B cell (primary cell): ENCODE results near the gene OPN1SW. TPM values are rescaled to one million over a fixed set of nuclear protein-coding genes. Genes with fewer than 3 reads are reported as not detected.
A peak's percentile ranks its signal among the peaks of the same experiment; 100 is the strongest.

Experiments
- ATAC-seq: fragments of 200-7000 bp; cut with Tn5 transposase; one replicate; pipeline ENCODE4 v1.10.0; 2021; ENCODE audit warnings: low read depth, mild to moderate bottlenecking, moderate number of reproducible peaks, moderate library complexity
- CTCF ChIA-PET: fragments of 350-600 bp; sonication (Branson Sonifier 250); formaldehyde crosslinking; loops from one replicate; lab custom pipeline; 2021; ENCODE audit warnings: antibody characterized with exemption, inconsistent platforms; lab: Charles Lee
- POLR2A ChIA-PET: fragments of 350-600 bp; sonication (Branson Sonifier 250); formaldehyde crosslinking; loops from one replicate; lab custom pipeline; 2021; ENCODE audit warnings: antibody characterized with exemption; lab: Charles Lee
- DNase-seq: peaks from one replicate; pipeline ENCODE4 v3.0.0; 2013
- H2AFZ ChIP-seq: 2 replicates; pipeline ENCODE4 v1.6.1; 2012; ENCODE audit warnings: mild to moderate bottlenecking, low read depth, low read length; ENCODE audit not compliant: insufficient read depth, poor library complexity, severe bottlenecking
- H3K27ac ChIP-seq, 2 donors: 1 replicate in 1 of 2; 2 replicates in 1 of 2; pipeline ENCODE4 v1.5.1; 2012 to 2013; ENCODE audit warnings: low read length in 2 of 2, mild to moderate bottlenecking in 2 of 2, moderate library complexity in 1 of 2
- H3K27me3 ChIP-seq, 4 experiments: fragments of 200-600 bp in 1 of 4; sonication (generic) in 1 of 4; replicated peaks in 1 of 4; 1 replicate in 2 of 4; 2 replicates in 2 of 4; pipeline versions ENCODE4 v1.6.1 to v1.7.0; 2013 to 2016; ENCODE audit warnings: low read length in 3 of 4, mild to moderate bottlenecking in 2 of 4, mixed read lengths in 1 of 4, moderate library complexity in 1 of 4; ENCODE audit not compliant: insufficient read depth in 4 of 4, control insufficient read depth in 3 of 4; ENCODE audit errors: control extremely low read depth in 1 of 4
- H3K36me3 ChIP-seq, 2 experiments: replicated peaks in 1 of 2; 1 replicate in 1 of 2; 2 replicates in 1 of 2; pipeline versions ENCODE4 v1.6.1 to v1.7.1; 2013; ENCODE audit warnings: low read length in 1 of 2; ENCODE audit not compliant: insufficient read depth in 2 of 2, control insufficient read depth in 1 of 2; ENCODE audit errors: control extremely low read depth in 1 of 2, extremely low read depth in 1 of 2
- H3K4me1 ChIP-seq, 2 donors: fragments of 200-600 bp in 1 of 2; sonication (generic) in 1 of 2; 1 replicate in 1 of 2; 2 replicates in 1 of 2; pipeline versions ENCODE4 v1.5.1 to v1.6.1; 2013 to 2017; ENCODE audit warnings: low read length in 2 of 2; ENCODE audit not compliant: control insufficient read depth in 2 of 2, insufficient read depth in 2 of 2
- H3K4me2 ChIP-seq: replicated peaks from 2 replicates; pipeline ENCODE3; 2012; ENCODE audit warnings: mild to moderate bottlenecking, low read depth, low read length; ENCODE audit not compliant: poor library complexity, severe bottlenecking
- H3K4me3 ChIP-seq, 5 experiments: fragments of 200-600 bp in 1 of 5; sonication (generic) in 1 of 5; 1 replicate in 3 of 5; 2 replicates in 2 of 5; pipeline versions ENCODE4 v1.5.1 to v1.7.0; 2011 to 2016; ENCODE audit warnings: low read length in 4 of 5, mild to moderate bottlenecking in 4 of 5, low read depth in 2 of 5, control low read depth in 1 of 5, moderate library complexity in 1 of 5; ENCODE audit not compliant: insufficient read depth in 1 of 5; ENCODE audit errors: control extremely low read depth in 1 of 5, extremely low read depth in 1 of 5
- H3K79me2 ChIP-seq: fragments of 200-600 bp; sonication (generic); one replicate; pipeline ENCODE4 v1.6.0; 2016; ENCODE audit warnings: low read length; ENCODE audit not compliant: control insufficient read depth, insufficient read depth
- H3K9ac ChIP-seq: fragments of 200-600 bp; sonication (generic); 2 replicates; pipeline ENCODE4 v1.6.1; 2017; ENCODE audit warnings: mild to moderate bottlenecking, low read length, moderate library complexity
- H3K9me3 ChIP-seq, 3 donors: one replicate each; pipeline versions ENCODE4 v1.6.1 to v1.7.1; 2013; ENCODE audit warnings: low read length in 2 of 3; ENCODE audit not compliant: control insufficient read depth in 2 of 3, insufficient read depth in 1 of 3; ENCODE audit errors: control extremely low read depth in 1 of 3
- H4K20me1 ChIP-seq: 2 replicates; pipeline ENCODE4 v1.6.0; 2012; ENCODE audit warnings: mild to moderate bottlenecking, low read length; ENCODE audit not compliant: insufficient read depth, control insufficient read depth, poor library complexity, severe bottlenecking
- H3K27ac Mint-ChIP-seq: one replicate; pipeline ENCODE4 v1.8.0; 2021; ENCODE audit warnings: mixed read lengths
- H3K27me3 Mint-ChIP-seq: one replicate; pipeline ENCODE4 v1.8.0; 2021; ENCODE audit warnings: mixed read lengths
- H3K4me1 Mint-ChIP-seq: one replicate; pipeline ENCODE4 v1.8.0; 2021; ENCODE audit warnings: mixed read lengths
- H3K4me3 Mint-ChIP-seq: one replicate; pipeline ENCODE4 v1.8.0; 2021; ENCODE audit warnings: mixed read lengths
- H3K9me3 Mint-ChIP-seq: one replicate; pipeline ENCODE4 v1.8.0; 2022; ENCODE audit warnings: mixed read lengths; ENCODE audit not compliant: insufficient read depth
- CTCF ChIP-seq: fragments of 200-600 bp; IDR thresholded peaks from one replicate; pipeline ENCODE4 v1.8.0; 2022; ENCODE audit warnings: antibody characterized with exemption, mild to moderate bottlenecking
- EZH2 ChIP-seq: IDR thresholded peaks from 2 replicates; pipeline ENCODE4 v1.6.1; 2012; ENCODE audit warnings: borderline replicate concordance, low read depth, mild to moderate bottlenecking, moderate library complexity, low read length; ENCODE audit not compliant: insufficient read depth, poor library complexity, severe bottlenecking
- WGBS: methylation state at CpG from one replicate; pipeline ENCODE4 v1.1.5; 2013; ENCODE audit warnings: missing lambda C conversion rate; ENCODE audit not compliant: insufficient coverage; 5-methylcytosine and 5-hydroxymethylcytosine counted together
- intact Hi-C: fragments of 100-400 bp; cut with micrococcal nuclease; formaldehyde crosslinking; loops from one replicate; pipeline ENCODE4 v1.10.0; 2022
- polyA plus RNA-seq: library from polyadenylated mRNA; depleted of rRNA; stranded (reverse); fragments of >200 nt; gene quantifications from 2 replicates; pipeline ENCODE4 v1.2.3, GENCODE V29; 2012
- total RNA-seq, 2 donors: library from RNA; stranded (reverse); fragments of 120-200 nt in 1 of 2; gene quantifications; 1 replicate in 1 of 2; 2 replicates in 1 of 2; pipeline versions ENCODE4 v1.2.3 to v1.2.4, GENCODE V29; 2013 to 2022

OPN1SW gene
- total and polyA plus RNA-seq, 2 donors (not counting 1 experiment from before 2014, with no cell fraction given): not detected

- no peaks in the 10 kb centered on the region for H3K9me3 ChIP-seq
- peak overlapping the region; percentile 82 for H2AFZ ChIP-seq
- no peak for DNase-seq
- no peaks in the 10 kb centered on the region for H3K27me3 Mint-ChIP-seq
- H3K9ac ChIP-seq: peak overlapping the region; percentile 90
- peaks cover 61% of the 10 kb centered on the region for H3K79me2 ChIP-seq
- ChIA-PET POLR2A (interaction anchor here (0.5 to 1.4 kb wide), 3 partner anchors 52 to 317 kb away, joined by 3 read pairs; partner anchors contain the start of gene TNPO3), CTCF (interaction anchor here (1.0 kb wide), 1 partner anchor 480 kb away, joined by 5 read pairs; no protein-coding TSS in a partner anchor)
- H3K9me3 Mint-ChIP-seq: no peaks in the 10 kb centered on the region
- H3K27me3 ChIP-seq: no peaks in the 10 kb centered on the region
- H3K27ac ChIP-seq: peak overlapping the region; percentile 60 to 83
- 1% methylated on average over 8 of the region's 8 CpGs for WGBS
- H3K36me3 ChIP-seq: no peaks in the 10 kb centered on the region
- H3K4me3 ChIP-seq: peak overlapping the region; percentile 51 to 96 (median 88)
- TF ChIP-seq CTCF: no peak
- no peak for TF ChIP-seq EZH2
- ATAC-seq: no peak
- H3K4me1 ChIP-seq: peaks cover 34 to 49% of the 10 kb centered on the region in 2 donors
- intact Hi-C loops: loop anchor here (1.0 to 10.0 kb wide), 10 partner anchors 41 to 1334 kb away; partner anchors contain the start of genes ARF5, ATP6V1F, CCDC136 and GCC1
- peak overlapping the region; percentile 93 for H3K27ac Mint-ChIP-seq
- H4K20me1 ChIP-seq: peaks cover 13% of the 10 kb centered on the region
- H3K4me2 ChIP-seq: peak overlapping the region; percentile 78
- peak overlapping the region; percentile 100 for H3K4me3 Mint-ChIP-seq
- H3K4me1 Mint-ChIP-seq: peaks cover 41% of the 10 kb centered on the region
These were observed 37.0 kb downstream of the OPN1SW start for GRCh38 chr7:128738570-128739047.

- POLR2A ChIA-PET: interaction anchor here (0.5 to 1.0 kb wide), 2 partner anchors 126 to 317 kb away, joined by 3 read pairs; partner anchors contain the start of gene TNPO3
- H3K4me1 ChIP-seq: peaks cover 34 to 49% of the 10 kb centered on the region in 2 donors
- peaks cover 54% of the 10 kb centered on the region for H3K79me2 ChIP-seq
- Mint-ChIP-seq H3K9me3 (no peaks in the 10 kb centered on the region), H3K4me3 (peak overlapping the region; percentile 100), H3K27me3 (no peaks in the 10 kb centered on the region), H3K4me1 (peaks cover 41% of the 10 kb centered on the region), H3K27ac (peak overlapping the region; percentile 28)
- peak overlapping the region in 1 of 5 experiments; percentile 91 for H3K4me3 ChIP-seq
- peak overlapping the region; percentile 82 for H2AFZ ChIP-seq
- DNase-seq (no peak), ATAC-seq (no peak)
- peak overlapping the region; percentile 90 for H3K9ac ChIP-seq
- TF ChIP-seq EZH2 (no peak), CTCF (no peak)
- no peak overlapping the region for H3K4me2 ChIP-seq
- H3K27ac ChIP-seq: no peak overlapping the region
- CTCF ChIA-PET: interaction anchor here (1.0 kb wide), 1 partner anchor 481 kb away, joined by 5 read pairs; no protein-coding TSS in a partner anchor
- H3K36me3 ChIP-seq: no peaks in the 10 kb centered on the region
- intact Hi-C loops: loop anchor here (2.0 to 10.0 kb wide), 7 partner anchors 125 to 1334 kb away; partner anchors contain the start of genes ARF5, ATP6V1F, GCC1 and HILPDA
- WGBS: no CpG with 5 or more reads among the region's 1 CpG
- no peaks in the 10 kb centered on the region for H3K9me3 ChIP-seq
- peaks cover 13% of the 10 kb centered on the region for H4K20me1 ChIP-seq
- H3K27me3 ChIP-seq: no peaks in the 10 kb centered on the region
These were observed 37.7 kb downstream of the OPN1SW start for GRCh38 chr7:128737867-128738385.
